ENCODE data around the gene CDCA8.

The CDCA8 gene

DNA sequence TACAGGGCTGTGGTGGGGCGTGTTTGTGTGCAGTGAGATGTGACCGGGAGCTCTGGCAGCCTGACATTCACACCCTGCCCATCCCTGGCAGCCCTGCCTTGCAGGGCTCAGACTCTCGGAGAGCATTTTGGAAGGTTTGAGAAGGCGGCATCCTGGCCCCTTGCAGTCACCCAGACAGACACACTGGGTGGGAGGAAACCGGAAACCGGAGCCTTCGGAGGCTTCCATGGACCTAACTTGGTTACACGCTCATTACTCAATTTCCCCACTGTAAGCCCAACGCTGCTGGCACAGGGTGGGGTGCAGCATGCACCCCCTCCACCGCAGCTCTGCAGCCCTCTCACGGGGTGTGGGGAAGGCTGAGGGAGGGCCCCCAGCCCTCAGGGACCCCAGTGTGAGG, 35.4 kb upstream of the CDCA8 start:
- FAIRE-seq = no peak
- no peak for DNase-seq (ENCODE audit: insufficient read length, low spot score)
- TF ChIP-seq POLR2AphosphoS5 (IDR thresholded peaks at IDR 0.05; ENCODE audit: low read depth, low read length) (no peak), POLR2A (IDR thresholded peaks at IDR 0.05; ENCODE audit: low read depth, low read length) (no peak), PAX5 (IDR thresholded peaks at IDR 0.05; ENCODE audit: insufficient read depth, low read length, severe bottlenecking) (no peak), SPI1 (IDR thresholded peaks at IDR 0.05; ENCODE audit: low read depth, low read length) (no peak), POU2F2 (IDR thresholded peaks at IDR 0.05; ENCODE audit: low read depth, low read length) (no peak), TAF1 (IDR thresholded peaks at IDR 0.05; ENCODE audit: low read depth, low read length) (no peak)

DNA sequence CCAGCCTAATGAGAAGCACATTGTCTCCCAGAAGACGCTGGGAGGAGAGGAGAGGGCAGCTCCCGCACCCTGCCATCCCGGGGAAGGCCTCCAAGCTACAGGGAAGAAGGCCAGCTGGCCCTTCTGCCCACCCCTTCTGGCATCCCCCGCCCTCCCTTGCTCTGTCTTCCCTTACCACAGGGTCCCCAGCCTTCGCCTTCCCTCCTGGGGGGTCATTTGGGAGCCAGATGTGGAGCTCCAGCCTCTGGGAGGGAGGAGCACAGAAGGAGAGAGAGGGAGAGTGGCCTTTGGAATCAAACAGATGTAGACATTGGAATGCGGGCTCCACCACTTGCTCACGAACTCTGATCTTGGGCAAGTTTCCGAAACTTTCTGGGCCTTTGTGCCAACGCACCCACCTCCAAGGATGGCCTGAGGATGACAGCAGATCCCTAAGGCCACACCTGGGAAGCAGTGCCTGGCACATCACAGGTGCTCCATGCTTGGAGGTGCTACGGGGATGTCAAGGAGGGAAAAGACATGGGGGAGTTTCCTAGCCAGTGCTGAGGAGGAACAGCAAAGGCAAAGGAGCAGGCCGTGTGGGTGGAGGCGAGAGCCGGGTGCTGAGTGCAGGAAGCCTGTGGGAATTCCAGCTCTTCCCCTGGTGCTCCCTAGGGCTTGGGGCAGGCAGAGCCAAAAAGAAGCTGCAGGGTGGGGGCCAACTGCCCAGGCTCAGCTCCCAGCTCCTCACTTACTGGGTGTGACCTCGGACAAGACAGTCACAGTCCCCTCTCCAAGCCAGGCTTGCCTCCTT, 34.5 kb upstream of the CDCA8 start:
- DNase-seq (ENCODE audit: insufficient read length, low spot score) = no peak
- TF ChIP-seq TAF1 (IDR thresholded peaks at IDR 0.05; ENCODE audit: low read depth, low read length) (no peak), SPI1 (IDR thresholded peaks at IDR 0.05; ENCODE audit: low read depth, low read length) (no peak)
- no peak for FAIRE-seq

DNA sequence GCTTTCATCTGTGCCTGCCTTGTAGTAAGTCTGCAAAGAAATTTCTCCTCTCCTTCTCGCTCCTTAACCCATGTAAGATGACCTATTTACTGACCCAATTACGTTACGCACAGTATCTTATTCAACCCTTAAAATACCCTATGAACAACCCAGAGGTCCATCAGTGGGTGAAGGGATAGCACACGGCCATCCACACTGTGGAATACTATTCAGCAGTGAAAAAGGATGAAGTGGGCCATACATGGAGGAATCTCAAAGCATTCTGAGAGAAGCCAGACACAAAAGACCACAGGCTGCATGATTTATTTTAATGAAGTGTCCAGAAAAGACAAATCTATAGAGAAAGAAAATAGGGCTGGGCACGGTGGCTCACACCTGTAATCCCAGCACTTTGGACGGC, 33.8 kb upstream of the CDCA8 start:
- TF ChIP-seq POU2F2 (IDR thresholded peaks at IDR 0.05; ENCODE audit: low read depth, low read length) = no peak
- no peak for FAIRE-seq
- DNase-seq (ENCODE audit: insufficient read length, low spot score) = no peak

DNA sequence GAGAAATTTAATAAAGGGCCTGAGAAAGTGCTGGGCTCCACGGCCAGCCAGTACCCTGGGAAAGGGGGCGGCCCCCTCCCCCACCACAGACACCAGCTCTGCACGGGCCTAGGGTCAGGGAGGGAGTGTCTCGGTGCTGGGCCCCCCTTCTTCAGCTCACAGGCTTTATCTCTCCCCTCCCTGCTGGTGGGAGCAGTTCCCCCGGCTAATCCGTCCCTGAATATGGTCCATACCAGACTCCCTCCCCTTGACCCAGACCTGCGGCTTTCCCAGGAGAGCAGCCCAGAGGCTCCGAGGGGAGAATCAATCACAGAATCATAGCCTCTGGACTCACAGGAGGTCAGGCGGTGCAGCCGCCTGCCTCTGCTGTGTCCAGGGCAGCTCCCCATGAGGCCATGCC, 31.7 kb upstream of the CDCA8 start:
- TF ChIP-seq SPI1 (IDR thresholded peaks at IDR 0.05; ENCODE audit: low read depth, low read length) = no peak
- no peak for TF ChIP-seq POLR2AphosphoS5 (IDR thresholded peaks at IDR 0.05; ENCODE audit: low read depth, low read length)
- TF ChIP-seq TAF1 (IDR thresholded peaks at IDR 0.05; ENCODE audit: low read depth, low read length) = no peak
- no peak for TF ChIP-seq PAX5 (IDR thresholded peaks at IDR 0.05; ENCODE audit: insufficient read depth, low read length, severe bottlenecking)
- TF ChIP-seq POU2F2 (IDR thresholded peaks at IDR 0.05; ENCODE audit: low read depth, low read length) = no peak
- TF ChIP-seq POLR2A (IDR thresholded peaks at IDR 0.05; ENCODE audit: low read depth, low read length) = no peak
- DNase-seq (ENCODE audit: insufficient read length, low spot score) (no peak), FAIRE-seq (no peak)

DNA sequence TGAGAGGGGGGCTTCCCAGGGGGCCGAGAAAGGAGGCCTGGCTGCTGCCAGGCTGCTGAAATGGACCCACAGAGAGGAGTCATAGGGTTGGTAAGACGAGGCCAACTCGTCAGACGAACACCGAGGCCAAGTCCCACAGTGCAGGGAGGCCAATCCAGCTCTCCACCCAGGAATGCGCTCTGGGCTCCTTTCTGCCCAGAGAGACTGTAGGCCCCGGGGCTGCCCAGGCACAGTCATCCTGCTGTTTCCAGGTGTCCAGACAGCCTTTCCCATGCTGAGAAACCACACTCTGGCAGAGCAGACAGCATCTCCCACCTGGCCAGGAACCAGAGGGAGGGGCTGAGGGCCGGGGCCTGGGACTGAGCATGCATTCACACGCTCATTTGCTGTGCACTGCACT, 30.9 kb upstream of the CDCA8 start:
- TF ChIP-seq SPI1 (IDR thresholded peaks at IDR 0.05; ENCODE audit: low read depth, low read length) (no peak), POU2F2 (IDR thresholded peaks at IDR 0.05; ENCODE audit: low read depth, low read length) (no peak), TAF1 (IDR thresholded peaks at IDR 0.05; ENCODE audit: low read depth, low read length) (no peak), POLR2AphosphoS5 (IDR thresholded peaks at IDR 0.05; ENCODE audit: low read depth, low read length) (no peak), POLR2A (IDR thresholded peaks at IDR 0.05; ENCODE audit: low read depth, low read length) (no peak), PAX5 (IDR thresholded peaks at IDR 0.05; ENCODE audit: insufficient read depth, low read length, severe bottlenecking) (no peak)
- DNase-seq (ENCODE audit: insufficient read length, low spot score) = no peak
- FAIRE-seq = no peak

DNA sequence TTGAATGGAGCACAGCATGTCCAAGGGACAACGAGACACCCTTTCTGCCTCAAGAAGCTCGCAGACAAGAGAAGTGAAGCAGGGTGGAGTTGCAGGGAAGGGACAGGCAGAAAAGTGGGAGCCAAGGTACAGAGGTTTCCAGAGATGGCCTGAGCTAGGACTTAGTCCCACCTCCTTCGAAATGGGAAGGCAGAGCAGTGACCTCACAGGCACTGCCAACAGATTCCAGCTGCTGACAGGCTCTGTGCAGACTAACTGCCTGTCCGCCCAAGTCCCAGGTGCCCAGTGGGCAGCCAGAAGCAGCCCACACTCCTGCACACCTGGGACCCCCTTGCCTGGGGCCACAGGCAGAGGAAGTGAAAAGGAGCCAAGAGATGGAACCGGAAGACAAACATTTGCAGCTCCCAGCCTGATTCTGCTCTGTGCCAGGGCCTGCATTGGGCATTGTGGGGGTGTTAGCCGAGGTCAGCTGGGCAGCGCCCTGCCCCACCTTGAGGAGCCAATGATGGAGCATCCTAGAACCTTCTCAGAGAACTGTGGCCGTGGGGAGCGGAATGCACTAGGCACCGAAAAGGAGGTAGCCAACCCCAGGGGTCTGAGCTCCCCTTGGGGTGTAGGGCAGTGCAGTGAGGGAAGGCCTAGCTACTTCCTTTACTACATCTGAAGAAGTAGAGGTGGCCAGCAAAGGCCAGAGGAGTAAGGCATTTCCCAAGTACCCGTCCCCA, 30.1 kb upstream of the CDCA8 start:
- TF ChIP-seq TAF1 (IDR thresholded peaks at IDR 0.05; ENCODE audit: low read depth, low read length) (no peak), SPI1 (IDR thresholded peaks at IDR 0.05; ENCODE audit: low read depth, low read length) (peak; percentile 15; the same call in 1 of the 2 replicates)
- DNase-seq (ENCODE audit: insufficient read length, low spot score) (no peak), FAIRE-seq (no peak)

DNA sequence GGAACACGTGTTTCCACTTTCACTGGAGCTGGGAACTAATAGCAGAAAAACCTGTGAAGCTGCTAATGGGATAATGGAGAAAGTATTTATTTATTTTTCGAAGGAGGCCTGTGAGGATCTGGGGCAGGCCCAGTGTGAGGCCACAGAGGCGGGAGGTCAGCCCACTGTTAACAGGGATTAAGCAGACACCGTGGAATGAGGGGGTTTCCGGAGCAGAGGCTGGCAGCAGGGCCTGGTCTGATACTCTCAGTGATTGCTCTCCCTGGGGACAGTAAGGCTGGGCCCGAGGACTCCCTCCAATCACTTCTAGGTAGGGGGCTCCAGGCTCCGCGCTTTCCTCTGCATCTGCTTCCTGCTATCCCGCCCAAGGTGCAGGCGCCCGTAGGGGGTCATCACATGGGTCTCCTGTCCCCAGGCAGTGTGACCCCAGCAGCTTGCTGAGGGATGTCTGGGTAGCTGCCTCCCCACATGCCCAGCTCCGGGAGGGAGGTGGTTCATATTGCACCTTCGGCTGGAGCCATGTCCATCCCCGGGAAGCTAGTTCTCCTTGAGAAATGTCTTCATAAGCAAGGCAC, 28.8 kb upstream of the CDCA8 start:
- no peak for TF ChIP-seq POLR2A (IDR thresholded peaks at IDR 0.05; ENCODE audit: low read depth, low read length)
- TF ChIP-seq TAF1 (IDR thresholded peaks at IDR 0.05; ENCODE audit: low read depth, low read length) = no peak
- TF ChIP-seq POU2F2 (IDR thresholded peaks at IDR 0.05; ENCODE audit: low read depth, low read length) = no peak
- no peak for TF ChIP-seq POLR2AphosphoS5 (IDR thresholded peaks at IDR 0.05; ENCODE audit: low read depth, low read length)
- TF ChIP-seq PAX5 (IDR thresholded peaks at IDR 0.05; ENCODE audit: insufficient read depth, low read length, severe bottlenecking) = no peak
- TF ChIP-seq SPI1 (IDR thresholded peaks at IDR 0.05; ENCODE audit: low read depth, low read length) = no peak

DNA sequence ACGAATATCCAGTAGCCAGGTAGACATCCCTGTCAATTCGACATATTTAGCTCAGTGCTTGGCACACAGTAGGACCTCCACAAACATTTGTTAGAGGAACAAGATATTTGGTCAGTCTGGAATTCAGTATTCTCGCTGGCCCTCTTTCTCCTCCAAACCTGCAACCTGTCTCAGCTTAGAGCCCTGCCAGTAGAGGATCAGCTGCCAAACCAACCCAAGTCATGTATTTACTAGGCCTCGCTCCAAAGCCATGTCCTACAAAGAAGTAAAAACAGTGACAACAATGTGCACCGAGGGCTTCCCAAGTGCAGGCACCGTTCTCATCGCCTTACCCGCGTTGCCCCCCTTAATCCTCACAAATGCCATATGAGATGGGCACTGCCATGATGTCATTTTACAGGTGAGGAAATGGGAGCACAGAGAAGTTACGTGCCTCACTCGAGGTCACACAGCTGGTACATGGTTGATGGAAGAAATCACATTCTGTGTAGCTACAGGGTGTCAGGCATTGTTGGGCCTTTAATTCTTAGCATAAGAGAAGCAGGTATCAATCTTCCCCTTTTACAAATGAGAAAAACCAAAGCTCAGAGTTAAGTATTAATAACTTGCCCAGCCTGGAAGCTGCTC, 26.0 kb upstream of the CDCA8 start:
- no peak for TF ChIP-seq POU2F2 (IDR thresholded peaks at IDR 0.05; ENCODE audit: low read depth, low read length)
- FAIRE-seq (peak; percentile 61), DNase-seq (ENCODE audit: insufficient read length, low spot score) (no peak)

More for the DNA sequence above, 28.8 kb upstream of the CDCA8 start:
- DNase-seq (ENCODE audit: insufficient read length, low spot score) (no peak), FAIRE-seq (no peak)

DNA sequence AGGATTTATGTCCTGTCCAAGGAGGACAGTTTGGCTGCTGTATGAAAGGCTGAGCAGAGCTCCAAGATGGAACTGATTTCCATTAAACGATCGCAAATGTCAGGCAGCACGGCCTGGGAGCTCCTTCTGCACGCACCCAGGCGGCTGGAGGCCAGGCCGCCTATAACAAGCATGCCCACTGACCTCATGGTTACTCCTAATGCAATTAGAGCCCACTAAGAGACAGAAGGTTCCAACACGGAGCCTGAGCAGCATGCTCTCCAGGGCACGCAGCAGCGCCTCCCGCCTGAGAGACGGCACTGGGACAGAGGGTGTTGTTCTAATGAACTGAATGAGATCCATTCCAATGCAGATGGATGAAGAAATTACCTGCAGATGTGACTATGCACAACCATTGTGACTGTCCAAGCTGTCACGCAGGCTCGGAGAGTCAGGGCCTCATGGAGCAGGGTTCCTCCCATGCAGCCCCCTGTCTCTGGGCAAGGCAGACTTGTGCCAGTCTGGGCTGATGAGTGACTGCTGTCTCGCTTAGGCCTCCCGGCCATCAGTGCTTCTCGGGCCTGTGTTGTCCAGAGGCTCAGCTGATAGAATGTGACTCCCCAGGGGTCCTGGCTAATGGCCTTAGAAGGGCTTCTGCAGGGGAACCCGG, 25.2 kb upstream of the CDCA8 start:
- DNase-seq (ENCODE audit: insufficient read length, low spot score) = no peak
- FAIRE-seq = no peak
- TF ChIP-seq POU2F2 (IDR thresholded peaks at IDR 0.05; ENCODE audit: low read depth, low read length) (no peak), POLR2AphosphoS5 (IDR thresholded peaks at IDR 0.05; ENCODE audit: low read depth, low read length) (no peak), PAX5 (IDR thresholded peaks at IDR 0.05; ENCODE audit: insufficient read depth, low read length, severe bottlenecking) (no peak), TAF1 (IDR thresholded peaks at IDR 0.05; ENCODE audit: low read depth, low read length) (no peak)

DNA sequence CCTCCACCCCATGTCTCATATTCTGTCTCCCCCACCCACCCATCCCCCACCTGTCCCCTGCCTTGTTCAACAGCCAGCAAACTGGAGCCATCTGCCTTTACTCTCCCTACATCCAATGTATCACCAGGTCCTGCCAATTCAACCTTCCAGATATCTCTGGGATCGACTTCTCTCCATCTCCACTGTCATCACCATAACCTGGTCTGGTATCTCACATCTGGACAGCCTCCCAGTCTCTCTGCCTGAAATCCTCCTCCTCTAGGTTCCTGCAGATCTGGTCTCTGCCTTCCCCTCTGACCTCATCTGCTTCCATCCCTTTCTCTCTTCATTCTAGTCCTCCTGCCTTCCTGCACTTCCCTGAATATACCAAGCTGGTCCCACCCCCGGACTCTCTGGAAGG, 22.2 kb upstream of the CDCA8 start:
- FAIRE-seq (no peak), DNase-seq (ENCODE audit: insufficient read length, low spot score) (no peak)
- TF ChIP-seq PAX5 (IDR thresholded peaks at IDR 0.05; ENCODE audit: insufficient read depth, low read length, severe bottlenecking) (no peak), POU2F2 (IDR thresholded peaks at IDR 0.05; ENCODE audit: low read depth, low read length) (no peak), SPI1 (IDR thresholded peaks at IDR 0.05; ENCODE audit: low read depth, low read length) (no peak), TAF1 (IDR thresholded peaks at IDR 0.05; ENCODE audit: low read depth, low read length) (no peak)

Measured in GM12891 (cell line).